KMS-11 (cell line): Measurements from ENCODE around the gene SORCS2.

Experiments used
- H2AFZ ChIP-seq: fragments of 200-600 bp; sonication (generic); 2 replicates; pipeline ENCODE4 v1.6.1; 2016; ENCODE audit warnings: antibody characterized with exemption, mixed run types, low read depth
- H3K27ac ChIP-seq: fragments of 200-600 bp; sonication (generic); 2 replicates; pipeline ENCODE4 v1.6.1; 2016; ENCODE audit warnings: mild to moderate bottlenecking, mixed run types
- H3K27me3 ChIP-seq: fragments of 200-600 bp; sonication (generic); 2 replicates; pipeline ENCODE4 v1.6.1; 2017; ENCODE audit warnings: mild to moderate bottlenecking, low read depth, mixed run types, moderate library complexity; ENCODE audit not compliant: insufficient read depth
- H3K36me3 ChIP-seq: fragments of 200-600 bp; sonication (generic); 2 replicates; pipeline ENCODE4 v1.6.1; 2017; ENCODE audit warnings: mild to moderate bottlenecking, mixed run types; ENCODE audit not compliant: insufficient read depth
- H3K4me1 ChIP-seq: fragments of 200-600 bp; sonication (generic); 2 replicates; pipeline ENCODE4 v1.6.1; 2016; ENCODE audit warnings: mild to moderate bottlenecking, low read depth, mixed run types; ENCODE audit not compliant: poor library complexity, severe bottlenecking
- H3K4me2 ChIP-seq: fragments of 200-600 bp; sonication (generic); 2 replicates; pipeline ENCODE4 v1.7.0; 2016; ENCODE audit warnings: mild to moderate bottlenecking, mixed run types
- H3K4me3 ChIP-seq: fragments of 200-600 bp; sonication (generic); IDR thresholded peaks from 2 replicates; pipeline ENCODE4 v1.6.1; 2017; ENCODE audit warnings: low read depth, low read length, mixed read lengths; ENCODE audit not compliant: insufficient read depth
- H3K79me2 ChIP-seq: fragments of 200-600 bp; sonication (generic); 2 replicates; pipeline ENCODE4 v1.6.1; 2016; ENCODE audit warnings: low read depth, mixed run types; ENCODE audit not compliant: insufficient read depth
- H3K9ac ChIP-seq: fragments of 200-600 bp; sonication (generic); 2 replicates; pipeline ENCODE4 v1.6.1; 2016; ENCODE audit warnings: mild to moderate bottlenecking, mixed run types
- H4K20me1 ChIP-seq: fragments of 200-600 bp; sonication (generic); 2 replicates; pipeline ENCODE4 v1.6.1; 2016; ENCODE audit warnings: mild to moderate bottlenecking, mixed run types; ENCODE audit not compliant: insufficient read depth
- TF ChIP-seq, protein P1 (sequence below): fragments of 200-600 bp; sonication (generic); conservative IDR thresholded peaks from 2 replicates; pipeline ENCODE4 v1.6.1; 2017; ENCODE audit warnings: low read depth, mild to moderate bottlenecking, antibody characterized with exemption, low read length, moderate library complexity, mixed read lengths

SORCS2 gene

DNA sequence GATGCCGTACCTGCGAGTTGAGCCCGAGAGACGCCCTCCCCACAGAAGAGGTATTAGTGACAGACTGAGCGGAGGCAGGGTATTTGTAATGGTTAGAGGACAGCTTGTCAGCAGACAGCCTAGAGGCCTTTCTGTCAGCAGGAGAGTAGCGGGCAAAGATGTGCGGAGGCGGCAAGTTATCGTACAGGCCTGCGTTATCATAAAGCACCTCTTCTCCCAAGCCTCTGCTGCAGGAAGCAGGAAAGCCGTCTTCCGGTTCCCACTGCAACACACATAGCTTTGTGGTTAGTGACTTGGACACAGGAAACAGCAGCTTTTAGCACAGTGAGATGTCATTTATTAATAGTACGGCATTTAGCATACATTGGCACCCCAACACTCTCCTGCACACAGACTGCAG is 589.0 kb downstream of the SORCS2 start:
- TF ChIP-seq, protein P1, sequence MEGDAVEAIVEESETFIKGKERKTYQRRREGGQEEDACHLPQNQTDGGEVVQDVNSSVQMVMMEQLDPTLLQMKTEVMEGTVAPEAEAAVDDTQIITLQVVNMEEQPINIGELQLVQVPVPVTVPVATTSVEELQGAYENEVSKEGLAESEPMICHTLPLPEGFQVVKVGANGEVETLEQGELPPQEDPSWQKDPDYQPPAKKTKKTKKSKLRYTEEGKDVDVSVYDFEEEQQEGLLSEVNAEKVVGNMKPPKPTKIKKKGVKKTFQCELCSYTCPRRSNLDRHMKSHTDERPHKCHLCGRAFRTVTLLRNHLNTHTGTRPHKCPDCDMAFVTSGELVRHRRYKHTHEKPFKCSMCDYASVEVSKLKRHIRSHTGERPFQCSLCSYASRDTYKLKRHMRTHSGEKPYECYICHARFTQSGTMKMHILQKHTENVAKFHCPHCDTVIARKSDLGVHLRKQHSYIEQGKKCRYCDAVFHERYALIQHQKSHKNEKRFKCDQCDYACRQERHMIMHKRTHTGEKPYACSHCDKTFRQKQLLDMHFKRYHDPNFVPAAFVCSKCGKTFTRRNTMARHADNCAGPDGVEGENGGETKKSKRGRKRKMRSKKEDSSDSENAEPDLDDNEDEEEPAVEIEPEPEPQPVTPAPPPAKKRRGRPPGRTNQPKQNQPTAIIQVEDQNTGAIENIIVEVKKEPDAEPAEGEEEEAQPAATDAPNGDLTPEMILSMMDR, result no peak
- Histone ChIP-seq H3K27me3 (no peaks in the 10 kb centered on the region), H3K36me3 (no peaks in the 10 kb centered on the region), H3K4me1 (no peaks in the 10 kb centered on the region), H3K4me3 (no peak overlapping the region), H3K79me2 (no peaks in the 10 kb centered on the region), H2AFZ (no peak overlapping the region), H4K20me1 (no peaks in the 10 kb centered on the region), H3K27ac (no peak overlapping the region), H3K4me2 (no peak overlapping the region), H3K9ac (no peak overlapping the region)

DNA sequence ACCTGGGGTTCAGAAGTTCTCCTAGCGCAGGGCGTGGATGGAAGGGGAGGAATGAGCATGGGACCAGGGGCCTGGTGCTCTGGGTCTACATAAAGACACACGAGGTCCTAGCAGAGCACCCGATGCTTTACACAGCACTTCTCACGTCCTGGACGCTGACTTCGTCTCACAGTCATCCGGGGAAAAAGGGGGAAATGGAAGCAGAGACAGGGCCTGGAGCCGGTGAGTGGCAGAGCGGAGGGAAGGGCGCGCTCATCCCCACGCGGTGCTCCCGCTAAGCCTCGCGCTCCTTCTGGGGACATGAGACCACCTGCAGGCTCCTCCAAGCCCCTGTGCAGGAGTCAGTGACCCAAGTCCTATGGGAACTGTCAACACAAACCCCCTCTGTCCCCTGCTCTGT is 589.7 kb downstream of the SORCS2 start:
- no peaks in the 10 kb centered on the region for H3K27me3 ChIP-seq
- H3K4me1 ChIP-seq, result no peaks in the 10 kb centered on the region

GRCh38 chr4:7782783-7783182 is 590.4 kb downstream of the SORCS2 start:
- Histone ChIP-seq H2AFZ (no peak overlapping the region), H3K4me3 (no peak overlapping the region), H3K27me3 (no peaks in the 10 kb centered on the region), H4K20me1 (no peaks in the 10 kb centered on the region), H3K4me2 (no peak overlapping the region), H3K36me3 (no peaks in the 10 kb centered on the region), H3K27ac (no peak overlapping the region), H3K4me1 (no peaks in the 10 kb centered on the region), H3K79me2 (no peaks in the 10 kb centered on the region), H3K9ac (no peak overlapping the region)
- TF ChIP-seq, protein P1, result no peak

More for the DNA sequence above, 589.7 kb downstream of the SORCS2 start:
- no peak overlapping the region for H2AFZ ChIP-seq
- H3K4me2 ChIP-seq, result no peak overlapping the region
- no peak overlapping the region for H3K9ac ChIP-seq
- TF ChIP-seq, protein P1, result no peak
- H4K20me1 ChIP-seq, result no peaks in the 10 kb centered on the region
- no peaks in the 10 kb centered on the region for H3K36me3 ChIP-seq
- H3K79me2 ChIP-seq, result no peaks in the 10 kb centered on the region
- no peak overlapping the region for H3K27ac ChIP-seq
- H3K4me3 ChIP-seq, result no peak overlapping the region

DNA sequence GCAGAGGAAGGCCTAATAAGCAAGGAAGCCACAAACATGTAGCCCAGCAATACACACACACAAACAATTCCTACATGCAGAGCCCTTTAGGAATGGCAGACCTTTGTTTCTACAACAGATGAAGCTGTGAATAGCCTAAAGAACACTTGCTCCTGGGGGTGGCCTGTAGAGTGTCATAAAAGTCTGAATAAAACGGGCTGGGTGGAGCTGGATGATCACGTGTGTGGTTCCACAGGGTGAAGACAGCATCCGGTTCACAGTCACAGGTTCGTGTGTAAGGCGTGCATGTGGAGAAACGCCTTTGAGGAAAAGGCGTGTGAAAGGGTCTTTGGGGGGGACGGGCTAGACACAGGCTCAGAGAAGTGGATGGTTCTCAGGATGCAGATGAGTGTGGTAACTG is 591.2 kb downstream of the SORCS2 start:
- no peak overlapping the region for H3K4me2 ChIP-seq
- H3K4me1 ChIP-seq, result no peaks in the 10 kb centered on the region
- TF ChIP-seq, protein P1, result no peak
- no peaks in the 10 kb centered on the region for H4K20me1 ChIP-seq
- no peaks in the 10 kb centered on the region for H3K36me3 ChIP-seq
- H3K9ac ChIP-seq, result no peak overlapping the region
- H3K27me3 ChIP-seq, result no peaks in the 10 kb centered on the region
- H3K27ac ChIP-seq, result no peak overlapping the region
- H2AFZ ChIP-seq, result no peak overlapping the region
- no peak overlapping the region for H3K4me3 ChIP-seq
- no peaks in the 10 kb centered on the region for H3K79me2 ChIP-seq
